A673 (cell line): ENCODE results near the gene TAF3.

Source experiments
- EZH2 ChIP-seq: fragments of 200-600 bp; sonication (generic); IDR thresholded peaks from 2 replicates; pipeline ENCODE4 v1.6.1; 2017; ENCODE audit warnings: borderline replicate concordance, low read depth, mild to moderate bottlenecking, mixed read lengths, antibody characterized with exemption, low read length; ENCODE audit not compliant: poor library complexity, severe bottlenecking
- TF ChIP-seq, protein P1 (sequence below): fragments of 300-800, 200-600 bp; sonication (generic); conservative IDR thresholded peaks from 2 replicates; pipeline ENCODE4 v1.5.1; 2017; ENCODE audit warnings: low read depth, mild to moderate bottlenecking, antibody characterized with exemption, low read length, moderate library complexity, mixed read lengths

DNA sequence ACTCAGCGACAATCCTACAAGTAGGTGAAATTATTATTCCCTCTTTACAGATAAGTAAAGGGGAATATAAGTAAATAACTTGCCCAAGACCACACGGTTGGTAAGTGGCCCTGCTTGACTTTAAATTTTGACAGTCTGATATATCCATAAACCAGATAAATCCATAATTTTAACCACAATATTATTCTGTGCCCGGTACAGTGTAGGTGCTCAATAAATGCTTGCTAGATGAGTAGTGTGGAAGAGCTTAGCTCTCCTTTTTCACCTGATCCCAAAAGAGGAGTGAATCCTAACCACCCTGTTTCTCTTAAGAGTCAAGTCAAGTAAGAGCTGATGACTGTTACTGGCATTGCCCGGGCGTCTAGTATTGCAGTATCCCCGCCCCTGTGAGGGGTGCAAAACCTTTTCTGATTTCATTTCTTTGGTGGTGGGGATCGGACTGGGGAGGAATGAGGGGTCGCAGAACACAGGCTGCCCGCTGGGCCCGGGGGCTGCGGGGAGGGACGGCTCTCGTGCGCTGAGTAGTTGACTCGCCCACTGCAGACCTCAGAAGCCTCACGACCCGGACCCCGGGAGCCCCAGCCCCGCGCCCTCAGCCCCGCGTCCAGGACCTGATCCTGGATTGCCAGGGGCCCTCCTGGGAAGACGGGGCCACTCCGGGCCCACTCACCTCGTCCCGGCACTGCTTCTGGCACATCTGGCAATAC is 31.0 kb upstream of the TAF3 start:
- TF ChIP-seq, protein P1, sequence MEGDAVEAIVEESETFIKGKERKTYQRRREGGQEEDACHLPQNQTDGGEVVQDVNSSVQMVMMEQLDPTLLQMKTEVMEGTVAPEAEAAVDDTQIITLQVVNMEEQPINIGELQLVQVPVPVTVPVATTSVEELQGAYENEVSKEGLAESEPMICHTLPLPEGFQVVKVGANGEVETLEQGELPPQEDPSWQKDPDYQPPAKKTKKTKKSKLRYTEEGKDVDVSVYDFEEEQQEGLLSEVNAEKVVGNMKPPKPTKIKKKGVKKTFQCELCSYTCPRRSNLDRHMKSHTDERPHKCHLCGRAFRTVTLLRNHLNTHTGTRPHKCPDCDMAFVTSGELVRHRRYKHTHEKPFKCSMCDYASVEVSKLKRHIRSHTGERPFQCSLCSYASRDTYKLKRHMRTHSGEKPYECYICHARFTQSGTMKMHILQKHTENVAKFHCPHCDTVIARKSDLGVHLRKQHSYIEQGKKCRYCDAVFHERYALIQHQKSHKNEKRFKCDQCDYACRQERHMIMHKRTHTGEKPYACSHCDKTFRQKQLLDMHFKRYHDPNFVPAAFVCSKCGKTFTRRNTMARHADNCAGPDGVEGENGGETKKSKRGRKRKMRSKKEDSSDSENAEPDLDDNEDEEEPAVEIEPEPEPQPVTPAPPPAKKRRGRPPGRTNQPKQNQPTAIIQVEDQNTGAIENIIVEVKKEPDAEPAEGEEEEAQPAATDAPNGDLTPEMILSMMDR, result no peak
- TF ChIP-seq EZH2, result no peak
